ENCODE results near the gene ESRRA. TPM values are rescaled to one million over a fixed set of nuclear protein-coding genes. Genes with fewer than 3 reads are reported as not detected.
A peak's percentile ranks its signal among the peaks of the same experiment; 100 is the strongest.

The ESRRA gene
- total and polyA plus RNA-seq, 9 of the 15 experiments (the other 6 are each of a cell fraction or from before 2014, with no cell fraction given): 0.27 to 89.7 (median 23.7) TPM

GRCh38 chr11:64314805-64315561 is 9.7 kb downstream of the ESRRA start (continued):
- TF ChIP-seq CCNT2 (IDR thresholded peaks at IDR 0.05; ENCODE audit: borderline replicate concordance, extremely low read depth, insufficient read length, low read depth, low read length) (no peak), ATF1 (CRISPR knock-in tag; IDR thresholded peaks at IDR 0.05) (no peak), ATF1 (tag; IDR thresholded peaks at IDR 0.05) (no peak), POLR2AphosphoS5 (IDR thresholded peaks at IDR 0.05; ENCODE audit: control insufficient read depth, insufficient read depth, low read depth, low read length) (no peak), MAX (CRISPR knock-in tag; IDR thresholded peaks at IDR 0.05) (no peak), DLX4 (CRISPR knock-in tag; IDR thresholded peaks at IDR 0.05) (no peak), ZBTB17 (CRISPR knock-in tag; IDR thresholded peaks at IDR 0.05) (no peak), HNRNPLL (IDR thresholded peaks at IDR 0.05; ENCODE audit: low read depth, low read length, poor library complexity, severe bottlenecking) (no peak), ZNF3 (CRISPR knock-in tag; IDR thresholded peaks at IDR 0.05) (no peak), KDM2B (CRISPR knock-in tag; IDR thresholded peaks at IDR 0.05) (no peak), ZNF655 (CRISPR knock-in tag; IDR thresholded peaks at IDR 0.05) (no peak), HIVEP1 (CRISPR knock-in tag; IDR thresholded peaks at IDR 0.05) (no peak), MAFF (IDR thresholded peaks at IDR 0.05; ENCODE audit: low read length) (no peak), ZNF354B (CRISPR knock-in tag; IDR thresholded peaks at IDR 0.05) (no peak), POLR3G (IDR thresholded peaks at IDR 0.05; ENCODE audit: extremely low read depth, insufficient read length, insufficient replicate concordance) (no peak), SNRNP70 (optimal IDR thresholded peaks at IDR 0.05; ENCODE audit: low read depth, low read length) (no peak), MTF1 (CRISPR knock-in tag; IDR thresholded peaks at IDR 0.05; ENCODE audit: borderline replicate concordance) (no peak), ZBTB33 (CRISPR knock-in tag; IDR thresholded peaks at IDR 0.05) (0 out of 2 replicates have a peak, but pooled peaks have one; percentile 60)
